ENCODE data around the gene DCN.

DNA sequence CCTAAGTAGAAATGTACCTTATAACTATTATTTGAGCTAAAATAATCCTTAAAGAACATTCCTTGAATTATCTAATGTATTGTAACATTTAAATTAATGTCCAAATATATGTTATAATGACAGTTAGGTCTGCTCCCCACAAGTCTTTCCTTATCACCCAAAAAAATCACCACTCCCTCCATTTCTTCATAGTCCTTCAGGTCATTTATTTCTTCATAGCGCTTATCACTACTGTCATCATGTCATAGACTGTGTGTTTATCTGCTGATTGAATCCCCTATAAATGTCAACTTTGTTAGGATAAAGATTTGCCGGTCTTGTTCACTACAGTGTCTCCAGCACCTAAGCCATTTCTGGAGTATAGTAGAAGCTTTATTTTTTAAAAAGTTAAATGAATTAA, 83.3 kb downstream of the DCN start:
- TF ChIP-seq, protein P1, sequence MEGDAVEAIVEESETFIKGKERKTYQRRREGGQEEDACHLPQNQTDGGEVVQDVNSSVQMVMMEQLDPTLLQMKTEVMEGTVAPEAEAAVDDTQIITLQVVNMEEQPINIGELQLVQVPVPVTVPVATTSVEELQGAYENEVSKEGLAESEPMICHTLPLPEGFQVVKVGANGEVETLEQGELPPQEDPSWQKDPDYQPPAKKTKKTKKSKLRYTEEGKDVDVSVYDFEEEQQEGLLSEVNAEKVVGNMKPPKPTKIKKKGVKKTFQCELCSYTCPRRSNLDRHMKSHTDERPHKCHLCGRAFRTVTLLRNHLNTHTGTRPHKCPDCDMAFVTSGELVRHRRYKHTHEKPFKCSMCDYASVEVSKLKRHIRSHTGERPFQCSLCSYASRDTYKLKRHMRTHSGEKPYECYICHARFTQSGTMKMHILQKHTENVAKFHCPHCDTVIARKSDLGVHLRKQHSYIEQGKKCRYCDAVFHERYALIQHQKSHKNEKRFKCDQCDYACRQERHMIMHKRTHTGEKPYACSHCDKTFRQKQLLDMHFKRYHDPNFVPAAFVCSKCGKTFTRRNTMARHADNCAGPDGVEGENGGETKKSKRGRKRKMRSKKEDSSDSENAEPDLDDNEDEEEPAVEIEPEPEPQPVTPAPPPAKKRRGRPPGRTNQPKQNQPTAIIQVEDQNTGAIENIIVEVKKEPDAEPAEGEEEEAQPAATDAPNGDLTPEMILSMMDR (IDR thresholded peaks at IDR 0.05; ENCODE audit: low read depth, low read length): no peak
- TF ChIP-seq EZH2phosphoT487 (IDR thresholded peaks at IDR 0.05; ENCODE audit: low read depth): no peak
